WERI-Rb-1 (cell line): Measurements from ENCODE around the gene ATP2C1.
"Not testable (repeated sequence)": the region's sequence is repeated elsewhere in the genome, so short reads cannot be mapped to it uniquely, and the experiment has no call there.

Source experiments
- DNase-seq: peaks from one replicate; pipeline ENCODE4 v3.0.0-alpha.2; 2020
- H3K27ac ChIP-seq: fragments of 250-450 bp; sonication (Bioruptor Pico); 2 replicates; pipeline ENCODE4 v1.5.1; 2020; ENCODE audit warnings: mild to moderate bottlenecking, moderate library complexity
- H3K27me3 ChIP-seq: fragments of 250-450 bp; sonication (Bioruptor Pico); 2 replicates; pipeline ENCODE4 v1.5.1; 2021; ENCODE audit warnings: mild to moderate bottlenecking, low read depth, moderate library complexity; ENCODE audit not compliant: insufficient read depth, severe bottlenecking
- H3K36me3 ChIP-seq: fragments of 250-450 bp; sonication (Bioruptor Pico); 2 replicates; pipeline ENCODE4 v1.5.1; 2020; ENCODE audit warnings: mild to moderate bottlenecking, moderate library complexity
- H3K4me3 ChIP-seq: 2 replicates; pipeline ENCODE4 v1.5.1; 2011; ENCODE audit warnings: low read depth, mild to moderate bottlenecking, control low read depth, low read length
- H3K9me3 ChIP-seq: fragments of 250-450 bp; sonication (Bioruptor Pico); 2 replicates; pipeline ENCODE4 v1.5.1; 2021; ENCODE audit warnings: mild to moderate bottlenecking, moderate library complexity; ENCODE audit not compliant: severe bottlenecking
- TF ChIP-seq, protein P1 (sequence below): IDR thresholded peaks from 2 replicates; pipeline ENCODE4 v1.5.1; 2011; ENCODE audit warnings: low read depth, mild to moderate bottlenecking, control low read depth, inconsistent platforms, low read length

The ATP2C1 gene

GRCh38 chr3:130968221-130968620 is 74.3 kb downstream of the ATP2C1 start:
- peaks cover 6% of the 10 kb centered on the region for H3K36me3 ChIP-seq
- H3K27ac ChIP-seq, result no peak overlapping the region
- H3K4me3 ChIP-seq, result no peak overlapping the region
- no peaks in the 10 kb centered on the region for H3K27me3 ChIP-seq
- no peak for DNase-seq
- H3K9me3 ChIP-seq, result no peaks in the 10 kb centered on the region
- TF ChIP-seq, protein P1, sequence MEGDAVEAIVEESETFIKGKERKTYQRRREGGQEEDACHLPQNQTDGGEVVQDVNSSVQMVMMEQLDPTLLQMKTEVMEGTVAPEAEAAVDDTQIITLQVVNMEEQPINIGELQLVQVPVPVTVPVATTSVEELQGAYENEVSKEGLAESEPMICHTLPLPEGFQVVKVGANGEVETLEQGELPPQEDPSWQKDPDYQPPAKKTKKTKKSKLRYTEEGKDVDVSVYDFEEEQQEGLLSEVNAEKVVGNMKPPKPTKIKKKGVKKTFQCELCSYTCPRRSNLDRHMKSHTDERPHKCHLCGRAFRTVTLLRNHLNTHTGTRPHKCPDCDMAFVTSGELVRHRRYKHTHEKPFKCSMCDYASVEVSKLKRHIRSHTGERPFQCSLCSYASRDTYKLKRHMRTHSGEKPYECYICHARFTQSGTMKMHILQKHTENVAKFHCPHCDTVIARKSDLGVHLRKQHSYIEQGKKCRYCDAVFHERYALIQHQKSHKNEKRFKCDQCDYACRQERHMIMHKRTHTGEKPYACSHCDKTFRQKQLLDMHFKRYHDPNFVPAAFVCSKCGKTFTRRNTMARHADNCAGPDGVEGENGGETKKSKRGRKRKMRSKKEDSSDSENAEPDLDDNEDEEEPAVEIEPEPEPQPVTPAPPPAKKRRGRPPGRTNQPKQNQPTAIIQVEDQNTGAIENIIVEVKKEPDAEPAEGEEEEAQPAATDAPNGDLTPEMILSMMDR, result no peak

DNA sequence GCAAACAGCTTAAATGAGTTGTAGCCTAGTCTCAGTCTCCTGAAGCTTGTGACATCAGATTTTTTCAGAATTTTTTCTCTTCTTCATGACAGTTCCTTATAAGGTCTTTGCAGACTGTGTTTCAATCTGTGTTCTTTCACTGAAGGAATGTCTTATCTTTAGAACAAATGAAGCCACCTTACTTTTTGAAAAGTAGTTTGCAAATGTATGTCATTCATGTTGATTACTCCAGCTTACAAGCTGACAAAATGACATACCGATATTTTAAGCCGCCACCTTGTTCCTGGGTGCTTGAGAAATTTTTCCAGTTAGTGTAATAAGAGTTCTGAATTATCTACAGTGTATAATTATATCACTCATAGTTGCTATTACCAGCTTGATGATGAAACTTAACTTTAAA is 75.7 kb downstream of the ATP2C1 start:
- no peaks in the 10 kb centered on the region for H3K27me3 ChIP-seq
- H3K27ac ChIP-seq, result no peak overlapping the region
- no peak overlapping the region for H3K4me3 ChIP-seq
- no peaks in the 10 kb centered on the region for H3K9me3 ChIP-seq
- DNase-seq, result no peak
- TF ChIP-seq, protein P1, result no peak
- peaks cover 6% of the 10 kb centered on the region for H3K36me3 ChIP-seq

- peaks cover 8% of the 10 kb centered on the region for H3K36me3 ChIP-seq
- H3K4me3 ChIP-seq, result no peak overlapping the region
- no peaks in the 10 kb centered on the region for H3K27me3 ChIP-seq
- H3K9me3 ChIP-seq, result no peaks in the 10 kb centered on the region
- DNase-seq, result no peak
- TF ChIP-seq, protein P1, result no peak
- H3K27ac ChIP-seq, result peak overlapping the region; percentile 20
Measured at GRCh38 chr3:130971208-130971607, 77.3 kb downstream of the ATP2C1 start.

- not testable (repeated sequence) for H3K9me3 ChIP-seq, DNase-seq, H3K4me3 ChIP-seq, H3K27ac ChIP-seq, H3K27me3 ChIP-seq
- peaks cover 11% of the 10 kb centered on the region for H3K36me3 ChIP-seq
Measured at GRCh38 chr3:130972592-130972991, 78.7 kb downstream of the ATP2C1 start.

- Histone ChIP-seq H3K36me3 (peaks cover 11% of the 10 kb centered on the region), H3K27ac (no peak overlapping the region), H3K4me3 (no peak overlapping the region), H3K9me3 (no peaks in the 10 kb centered on the region), H3K27me3 (no peaks in the 10 kb centered on the region)
- no peak for DNase-seq
- TF ChIP-seq, protein P1, result no peak
Measured at GRCh38 chr3:130973406-130973805, 79.5 kb downstream of the ATP2C1 start.

- H3K4me3 ChIP-seq, result no peak overlapping the region
- H3K36me3 ChIP-seq, result peaks cover 11% of the 10 kb centered on the region
- H3K27ac ChIP-seq, result no peak overlapping the region
- TF ChIP-seq, protein P1, result no peak
- no peaks in the 10 kb centered on the region for H3K9me3 ChIP-seq
- DNase-seq, result no peak
- no peaks in the 10 kb centered on the region for H3K27me3 ChIP-seq
Measured at GRCh38 chr3:130974201-130974600, 80.3 kb downstream of the ATP2C1 start.
